HepG2 (cell line): ENCODE data around the gene MICAL3. TPM values are rescaled to one million over a fixed set of nuclear protein-coding genes. Genes with fewer than 3 reads are reported as not detected.
A peak's percentile ranks its signal among the peaks of the same experiment; 100 is the strongest.

ENCODE experiments used
- ATAC-seq: fragments of 200-7000 bp; cut with Tn5 transposase; 3 replicates; pipeline ENCODE4 v1.9.1; 2020; ENCODE audit warnings: mild to moderate bottlenecking, moderate library complexity
- BruUV-seq: library from RNA; stranded (reverse); fragments of 400-500 nt; replicated peaks from 2 replicates; lab custom pipeline; 2021; lab: Mats Ljungman, UMichigan
- CTCF ChIA-PET: fragments of 300-600 bp; formaldehyde crosslinking; extraction: SDS; loops from one replicate; lab custom pipeline; 2021; ENCODE audit warnings: low total read pairs, inconsistent platforms, low intra/inter-chr PET ratio; lab: Yijun Ruan, JAX
- POLR2A ChIA-PET: fragments of 350-600 bp; sonication (Branson Sonifier 250); formaldehyde crosslinking; loops from one replicate; lab custom pipeline; 2020; ENCODE audit warnings: antibody characterized with exemption, inconsistent platforms; lab: Yijun Ruan, JAX
- DNase-seq: peaks from one replicate; pipeline ENCODE4 v3.0.0-alpha.2; 2015; ENCODE audit warnings: low spot score
- FAIRE-seq: peaks from 3 replicates; lab custom pipeline; 2011; peaks lifted over from hg19 to GRCh38; lab: Jason Lieb, UNC
- H2AFZ ChIP-seq: one replicate; pipeline ENCODE4 v1.6.1; 2011; ENCODE audit warnings: low read length, inconsistent platforms
- H3K27ac ChIP-seq: fragments of 300-600 bp; 3 replicates; pipeline ENCODE4 v1.8.0; 2011; ENCODE audit warnings: mixed run types, mild to moderate bottlenecking, mixed read lengths, low read length, inconsistent platforms; ENCODE audit not compliant: insufficient read depth; ENCODE audit errors: extremely low read length
- H3K27me3 ChIP-seq, 2 experiments: fragments of 200-600 bp in 1 of 2; 2 replicates in 1 of 2; 3 replicates in 1 of 2; pipeline versions ENCODE4 v1.6.0 to v1.8.0; 2011; ENCODE audit warnings: low read length in 2 of 2, mild to moderate bottlenecking in 2 of 2, moderate library complexity in 2 of 2, inconsistent platforms in 1 of 2; ENCODE audit not compliant: insufficient read depth in 2 of 2, control insufficient read depth in 1 of 2
- H3K36me3 ChIP-seq, 2 experiments: fragments of 200-600 bp in 1 of 2; replicated peaks in 1 of 2; 2 replicates in 1 of 2; 3 replicates in 1 of 2; pipeline versions ENCODE4 v1.5.1 to v1.8.0; 2011; ENCODE audit warnings: low read length in 2 of 2, inconsistent platforms in 1 of 2; ENCODE audit not compliant: insufficient read depth in 2 of 2, control insufficient read depth in 1 of 2
- H3K4me1 ChIP-seq: 2 replicates; pipeline ENCODE4 v1.5.1; 2012; ENCODE audit warnings: low read length, inconsistent platforms; ENCODE audit not compliant: insufficient read depth
- H3K4me2 ChIP-seq: 2 replicates; pipeline ENCODE4 v1.6.0; 2011; ENCODE audit warnings: low read depth, low read length, inconsistent platforms
- H3K4me3 ChIP-seq, 3 experiments: fragments of 200-600 bp in 1 of 3; sonication (generic), shearing (Covaris generic) in 1 of 3; replicated peaks in 1 of 3; 2 replicates each; pipeline ENCODE4 v1.5.1; 2011 to 2016; ENCODE audit warnings: low read length in 3 of 3, inconsistent platforms in 2 of 3, low read depth in 2 of 3, mild to moderate bottlenecking in 2 of 3, control low read depth in 1 of 3, mixed read lengths in 1 of 3; ENCODE audit not compliant: insufficient read depth in 1 of 3
- H3K79me2 ChIP-seq: one replicate; pipeline ENCODE4 v1.6.1; 2011; ENCODE audit warnings: low read length, inconsistent platforms; ENCODE audit not compliant: insufficient read depth
- H3K9ac ChIP-seq: 2 replicates; pipeline ENCODE4 v1.6.0; 2011; ENCODE audit warnings: mild to moderate bottlenecking, low read depth, low read length, inconsistent platforms; ENCODE audit not compliant: insufficient read depth
- H3K9me3 ChIP-seq: 2 replicates; pipeline ENCODE4 v1.5.1; 2012; ENCODE audit warnings: mild to moderate bottlenecking, low read length
- H4K20me1 ChIP-seq: 2 replicates; pipeline ENCODE4 v1.6.0; 2011; ENCODE audit warnings: inconsistent platforms, mild to moderate bottlenecking, low read length, moderate library complexity; ENCODE audit not compliant: insufficient read depth
- ARID3A ChIP-seq: IDR thresholded peaks from 2 replicates; pipeline ENCODE4 v1.6.1; 2012; ENCODE audit warnings: low read depth, low read length, improper control_type of control experiment
- CCDC6 ChIP-seq: sonication (generic); formaldehyde crosslinking; IDR thresholded peaks from 2 replicates; pipeline ENCODE4 v1.8.1; 2022; ENCODE audit warnings: mild to moderate bottlenecking, missing genetic modification reagents, moderate library complexity
- CREM ChIP-seq, 2 experiments: sonication (generic) in 1 of 2; formaldehyde crosslinking in 1 of 2; IDR thresholded peaks; 2 replicates each; pipeline versions ENCODE4 v1.4.0 to v1.6.1; 2016 to 2020; ENCODE audit warnings: antibody characterized with exemption in 1 of 2, mild to moderate bottlenecking in 1 of 2, missing genetic modification reagents in 1 of 2
- EED ChIP-seq: sonication (generic); formaldehyde crosslinking; IDR thresholded peaks from 2 replicates; pipeline ENCODE4 v1.5.0; 2020; ENCODE audit warnings: mild to moderate bottlenecking, missing genetic modification reagents
- GLI4 ChIP-seq: sonication (generic); formaldehyde crosslinking; IDR thresholded peaks from 2 replicates; pipeline ENCODE4 v1.5.1; 2020; ENCODE audit warnings: missing genetic modification reagents, mild to moderate bottlenecking, moderate library complexity, borderline replicate concordance
- HHEX ChIP-seq: IDR thresholded peaks from 2 replicates; pipeline ENCODE4 v1.6.1; 2016; ENCODE audit warnings: control low read depth
- MTF1 ChIP-seq: sonication (generic); formaldehyde crosslinking; IDR thresholded peaks from 2 replicates; pipeline ENCODE4 v1.5.0; 2020; ENCODE audit warnings: missing genetic modification reagents
- NCOR1 ChIP-seq: fragments of 200-600 bp; sonication (generic); IDR thresholded peaks from 2 replicates; pipeline ENCODE4 v1.7.0; 2017; ENCODE audit warnings: antibody characterized with exemption, low read length, borderline replicate concordance
- PCBP1 ChIP-seq: fragments of 200-400 bp; formaldehyde crosslinking; IDR thresholded peaks from 2 replicates; pipeline ENCODE4 v1.6.1; 2017; ENCODE audit warnings: mild to moderate bottlenecking, low read depth, low read length, borderline replicate concordance
- PHF5A ChIP-seq: IDR thresholded peaks from one replicate; pipeline ENCODE4 v1.6.1; 2018; ENCODE audit warnings: low read depth, missing genetic modification reagents; ENCODE audit not compliant: unreplicated experiment
- PRPF4 ChIP-seq: fragments of 200-400 bp; formaldehyde crosslinking; IDR thresholded peaks from 2 replicates; pipeline ENCODE4 v1.6.1; 2016; ENCODE audit warnings: low read length, low read depth; ENCODE audit not compliant: poor library complexity, severe bottlenecking
- THAP7 ChIP-seq: sonication (generic); formaldehyde crosslinking; IDR thresholded peaks from 2 replicates; pipeline ENCODE4 v1.8.1; 2023; ENCODE audit warnings: mild to moderate bottlenecking, missing genetic modification reagents
- ZNF879 ChIP-seq: sonication (generic); formaldehyde crosslinking; IDR thresholded peaks from 2 replicates; pipeline ENCODE4 v1.8.1; 2023; ENCODE audit warnings: missing genetic modification reagents
- WGBS: methylation state at CpG from one replicate; pipeline ENCODE4 v1.1.6; 2017; ENCODE audit warnings: low lambda C conversion rate; 5-methylcytosine and 5-hydroxymethylcytosine counted together
- in situ Hi-C: cut with HindIII; loops from 2 replicates; pipeline ENCODE4 v1.10.0; 2017; ENCODE audit warnings: low pct_unique_long_range_greater_than_20kb; ENCODE audit not compliant: extremely low pct_ligation_motif_present
- intact Hi-C: fragments of 100-400 bp; cut with micrococcal nuclease; formaldehyde crosslinking; loops from one replicate; pipeline ENCODE4 v1.10.0; 2022; ENCODE audit not compliant: unreplicated experiment
- polyA plus RNA-seq, 8 experiments: library from polyadenylated mRNA; depleted of rRNA in 3 of 8; stranded (reverse) in 7 of 8; unstranded in 1 of 8; fragments of >200 nt; fragmentation: Illumina TruSeq in 4 of 8; extraction: Trizol in 4 of 8; gene quantifications; 2 replicates each; pipeline versions ENCODE4 v1.2.1 to v1.2.3, GENCODE V29; 2011 to 2016; ENCODE audit warnings: low read depth in 4 of 8, missing spikeins in 1 of 8, mixed read lengths in 1 of 8; ENCODE audit not compliant: insufficient read depth in 1 of 8
- total RNA-seq, 5 experiments: library from RNA; depleted of rRNA; stranded (reverse); fragments of >200 nt; fragmentation: Illumina TruSeq; extraction: Trizol; gene quantifications; 2 replicates each; pipeline ENCODE4 v1.2.3, GENCODE V29; 2016; ENCODE audit warnings: low read depth in 1 of 5

The MICAL3 gene
- total and polyA plus RNA-seq, 2 of the 13 experiments (the other 11 are each of a cell fraction or from before 2014, with no cell fraction given), result 5.3 to 12.5 TPM

GRCh38 chr22:17787241-17787640 lies 237.1 kb downstream of the MICAL3 start:
- Histone ChIP-seq H2AFZ (no peak overlapping the region), H4K20me1 (no peaks in the 10 kb centered on the region), H3K9me3 (no peaks in the 10 kb centered on the region), H3K27me3 (no peaks in the 10 kb centered on the region), H3K36me3 (peaks cover 4 to 6% of the 10 kb centered on the region in 2 experiments; a peak in 2 of 5 replicates), H3K27ac (peak overlapping the region; percentile 68), H3K4me2 (peak overlapping the region; percentile 68)
- DNase-seq (no peak), ATAC-seq (no peak; the same call in 2 of the 3 replicates)
- WGBS, result 79% methylated on average over 8 of the region's 8 CpGs
- CTCF ChIA-PET, result interaction anchor here (1.0 to 2.9 kb wide), 2 partner anchors 33 to 45 kb away, joined by 3 to 24 read pairs; no protein-coding TSS in a partner anchor
- in situ Hi-C loops, result no loop called here
- POLR2A ChIA-PET, result interaction anchor here (0.7 to 3.1 kb wide), 13 partner anchors 10 to 363 kb away, joined by 3 to 24 read pairs (median 6); partner anchors contain the start of genes BID, PEX26 and USP18
- no TSS peak for BruUV-seq
- peak; percentile 1; the same call in 1 of the 2 replicates for TF ChIP-seq CREM (IDR thresholded peaks at IDR 0.05)
- TF ChIP-seq CREM (CRISPR knock-in tag; IDR thresholded peaks at IDR 0.05), result no peak
- TF ChIP-seq HHEX (CRISPR knock-in tag), result no peak
- TF ChIP-seq, all 625 proteins: peak for 1
- intact Hi-C loops, result loop anchor here (2.0 kb wide), 1 partner anchor 26 kb away; no protein-coding TSS in a partner anchor
- peak overlapping the region; percentile 42; the same call in 1 of the 2 replicates for H3K9ac ChIP-seq
- H3K4me1 ChIP-seq, result peaks cover 41% of the 10 kb centered on the region
- peak overlapping the region in 1 of 3 experiments; percentile 51; a peak in 2 of 6 replicates for H3K4me3 ChIP-seq
- H3K79me2 ChIP-seq, result no peaks in the 10 kb centered on the region
- FAIRE-seq, result no peak

- Histone ChIP-seq H3K27ac (peak overlapping the region; percentile 68), H3K36me3 (peaks cover 4 to 6% of the 10 kb centered on the region in 2 experiments; a peak in 2 of 5 replicates), H3K9me3 (no peaks in the 10 kb centered on the region), H4K20me1 (no peaks in the 10 kb centered on the region), H3K4me2 (peak overlapping the region; percentile 68), H3K79me2 (no peaks in the 10 kb centered on the region), H3K27me3 (no peaks in the 10 kb centered on the region), H2AFZ (no peak overlapping the region), H3K9ac (peak overlapping the region; percentile 42; the same call in 1 of the 2 replicates), H3K4me1 (peaks cover 47% of the 10 kb centered on the region), H3K4me3 (peak overlapping the region in 1 of 3 experiments; percentile 51; a peak in 2 of 6 replicates)
- BruUV-seq, result no TSS peak
- FAIRE-seq, result peak; percentile 78
- DNase-seq, result peak; percentile 91
- POLR2A ChIA-PET, result interaction anchor here (0.7 to 3.1 kb wide), 11 partner anchors 9 to 364 kb away, joined by 3 to 24 read pairs (median 7); partner anchors contain the start of genes BID, PEX26 and USP18
- ATAC-seq, result peak; percentile 76
- 19% methylated on average over 17 of the region's 18 CpGs for WGBS
- intact Hi-C loops (loop anchor here (1.0 to 2.0 kb wide), 2 partner anchors 26 to 44 kb away; no protein-coding TSS in a partner anchor), in situ Hi-C loops (no loop called here)
- CTCF ChIA-PET, result interaction anchor here (1.0 to 2.9 kb wide), 2 partner anchors 32 to 44 kb away, joined by 3 to 24 read pairs; no protein-coding TSS in a partner anchor
- no peak for TF ChIP-seq ARID3A
- TF ChIP-seq THAP7 (CRISPR knock-in tag), result peak; percentile 73; the same call in 1 of the 2 replicates
- peak; percentile 42; the same call in 1 of the 2 replicates for TF ChIP-seq NCOR1
- TF ChIP-seq CCDC6, result peak; percentile 73; the same call in 1 of the 2 replicates
- TF ChIP-seq PHF5A (CRISPR knock-in tag), result no peak
- TF ChIP-seq GLI4 (CRISPR knock-in tag), result no peak
- TF ChIP-seq PCBP1, result no peak
- no peak for TF ChIP-seq EED (CRISPR knock-in tag)
- TF ChIP-seq ZNF879 (CRISPR knock-in tag), result no peak
- TF ChIP-seq MTF1 (CRISPR knock-in tag), result no peak
- no peak for TF ChIP-seq PRPF4
These were observed 237.8 kb downstream of the MICAL3 start for GRCh38 chr22:17786435-17787161.
